ENCODE data around the gene GRM8.

GRCh38 chr7:126685596-126685995, 567.1 kb downstream of the GRM8 start:
- TF ChIP-seq EZH2phosphoT487 (IDR thresholded peaks at IDR 0.05; ENCODE audit: insufficient read depth, low read depth) (no peak), EZH2 (IDR thresholded peaks at IDR 0.05; ENCODE audit: insufficient read depth, poor library complexity, severe bottlenecking) (no peak)

Data from GM23248 (cell line).